ENCODE results near the gene RRP1. TPM values are rescaled to one million over a fixed set of nuclear protein-coding genes. Genes with fewer than 3 reads are reported as not detected.

RRP1 gene
- total RNA-seq, 4 donors from 2014 or later = 8.2 to 21.4 (median 17.0) TPM

GRCh38 chr21:43849532-43850299, 60.3 kb downstream of the RRP1 start:
- TF ChIP-seq CTCF (IDR thresholded peaks at IDR 0.05; ENCODE audit: low read depth) = no peak

GRCh38 chr21:43850728-43851295, 61.4 kb downstream of the RRP1 start:
- TF ChIP-seq CTCF (IDR thresholded peaks at IDR 0.05; ENCODE audit: low read depth) = no peak

- no peak for TF ChIP-seq CTCF (IDR thresholded peaks at IDR 0.05; ENCODE audit: low read depth)
Observed at GRCh38 chr21:43851593-43851992, 62.2 kb downstream of the RRP1 start.

- no peak for TF ChIP-seq CTCF (IDR thresholded peaks at IDR 0.05; ENCODE audit: low read depth)
Observed at GRCh38 chr21:43853851-43854772, 64.7 kb downstream of the RRP1 start.

Small RNAs within 50 kb of the gene (small RNA-seq; reads per million reads assigned to genes)
- not detected for gene AP001052.1

Other genes with a start within 250 kb of the RRP1 start
- gene HSF2BP, start 130.1 kb upstream of the RRP1 start, total RNA-seq = under 1 TPM in 3 of 4 donors, not detected in 1; 0.34 to 0.94 (median 0.44) TPM
- gene RRP1B, start 130.0 kb upstream of the RRP1 start, total RNA-seq = 10 to 100 TPM; 14.8 to 20.2 (median 17.2) TPM
- gene PDXK, start 70.4 kb upstream of the RRP1 start, total RNA-seq = 100 to 1,000 TPM in 1 of 4 donors, 10 to 100 TPM in 3; 63.6 to 261 (median 72.6) TPM
- gene CSTB, start 13.3 kb upstream of the RRP1 start, total RNA-seq = 10 to 100 TPM; 14.5 to 61.4 (median 34.9) TPM
- gene AGPAT3, start 75.6 kb downstream of the RRP1 start, total RNA-seq = 10 to 100 TPM; 29.7 to 66.5 (median 33.8) TPM
- 10 to 100 TPM; 26.0 to 40.3 (median 30.9) TPM for gene TRAPPC10, start 222.7 kb downstream of the RRP1 start, total RNA-seq

Data from subcutaneous adipose tissue (tissue), 4 donors.